ENCODE data around the gene POPDC3. TPM values are rescaled to one million over a fixed set of nuclear protein-coding genes. Genes with fewer than 3 reads are reported as not detected.
A peak's percentile ranks its signal among the peaks of the same experiment; 100 is the strongest.
"Not testable (repeated sequence)": the region's sequence is repeated elsewhere in the genome, so short reads cannot be mapped to it uniquely, and the experiment has no call there.

Gene POPDC3
- not detected for polyA plus RNA-seq (2012; ENCODE audit: missing spikeins)

GRCh38 chr6:105179244-105180065, at the start of gene POPDC3:
POPDC3 (minus strand) TSS chr6:105180014; CDS start chr6:105161909, 18,105 bp downstream.
- no peak for TF ChIP-seq POLR2A (IDR thresholded peaks at IDR 0.05; ENCODE audit: low read depth, low read length)
- TF ChIP-seq TAF1 (IDR thresholded peaks at IDR 0.05; ENCODE audit: borderline replicate concordance, low read depth, low read length), result no peak
- no peak for TF ChIP-seq POLR2AphosphoS5 (IDR thresholded peaks at IDR 0.05; ENCODE audit: low read depth, low read length)
- DNase-seq (ENCODE audit: insufficient read length), result peak; percentile 16
- peak; percentile 5 for FAIRE-seq

GRCh38 chr6:105227295-105227767, 47.5 kb upstream of the POPDC3 start:
- no peak for FAIRE-seq
- DNase-seq (ENCODE audit: insufficient read length), result no peak
- TF ChIP-seq POLR2A (IDR thresholded peaks at IDR 0.05; ENCODE audit: low read depth, low read length) (no peak), POLR2AphosphoS5 (IDR thresholded peaks at IDR 0.05; ENCODE audit: low read depth, low read length) (no peak), TAF1 (IDR thresholded peaks at IDR 0.05; ENCODE audit: borderline replicate concordance, low read depth, low read length) (no peak)

- DNase-seq (ENCODE audit: insufficient read length) (no peak), FAIRE-seq (no peak)
- TF ChIP-seq POLR2A (IDR thresholded peaks at IDR 0.05; ENCODE audit: low read depth, low read length) (no peak), TAF1 (IDR thresholded peaks at IDR 0.05; ENCODE audit: borderline replicate concordance, low read depth, low read length) (no peak), POLR2AphosphoS5 (IDR thresholded peaks at IDR 0.05; ENCODE audit: low read depth, low read length) (no peak)
Measured at GRCh38 chr6:105226598-105227294, 46.9 kb upstream of the POPDC3 start.

GRCh38 chr6:105223242-105223641, 43.4 kb upstream of the POPDC3 start:
- DNase-seq (ENCODE audit: insufficient read length) (no peak), FAIRE-seq (no peak)
- TF ChIP-seq POLR2A (IDR thresholded peaks at IDR 0.05; ENCODE audit: low read depth, low read length) (no peak), POLR2AphosphoS5 (IDR thresholded peaks at IDR 0.05; ENCODE audit: low read depth, low read length) (no peak), TAF1 (IDR thresholded peaks at IDR 0.05; ENCODE audit: borderline replicate concordance, low read depth, low read length) (no peak)

- not testable (repeated sequence) for DNase-seq (ENCODE audit: insufficient read length); FAIRE-seq
Measured at GRCh38 chr6:105221219-105221618, 41.4 kb upstream of the POPDC3 start.

GRCh38 chr6:105220186-105220585, 40.4 kb upstream of the POPDC3 start:
- FAIRE-seq, result no peak
- DNase-seq (ENCODE audit: insufficient read length), result no peak
- TF ChIP-seq TAF1 (IDR thresholded peaks at IDR 0.05; ENCODE audit: borderline replicate concordance, low read depth, low read length) (no peak), POLR2AphosphoS5 (IDR thresholded peaks at IDR 0.05; ENCODE audit: low read depth, low read length) (no peak), POLR2A (IDR thresholded peaks at IDR 0.05; ENCODE audit: low read depth, low read length) (no peak)

- FAIRE-seq, result not testable (repeated sequence)
Measured at GRCh38 chr6:105219218-105219617, 39.4 kb upstream of the POPDC3 start.

GRCh38 chr6:105215506-105215905, 35.7 kb upstream of the POPDC3 start:
- TF ChIP-seq POLR2AphosphoS5 (IDR thresholded peaks at IDR 0.05; ENCODE audit: low read depth, low read length) (no peak), POLR2A (IDR thresholded peaks at IDR 0.05; ENCODE audit: low read depth, low read length) (no peak), TAF1 (IDR thresholded peaks at IDR 0.05; ENCODE audit: borderline replicate concordance, low read depth, low read length) (no peak)
- no peak for DNase-seq (ENCODE audit: insufficient read length)
- no peak for FAIRE-seq

More at GRCh38 chr6:105219218-105219617, 39.4 kb upstream of the POPDC3 start:
- DNase-seq (ENCODE audit: insufficient read length), result not testable (repeated sequence)

- no peak for TF ChIP-seq TAF1 (IDR thresholded peaks at IDR 0.05; ENCODE audit: borderline replicate concordance, low read depth, low read length)
- DNase-seq (ENCODE audit: insufficient read length) (no peak), FAIRE-seq (no peak)
Measured at GRCh38 chr6:105214668-105215067, 34.9 kb upstream of the POPDC3 start.

GRCh38 chr6:105213272-105213671, 33.5 kb upstream of the POPDC3 start:
- TF ChIP-seq TAF1 (IDR thresholded peaks at IDR 0.05; ENCODE audit: borderline replicate concordance, low read depth, low read length) (no peak), POLR2A (IDR thresholded peaks at IDR 0.05; ENCODE audit: low read depth, low read length) (no peak), POLR2AphosphoS5 (IDR thresholded peaks at IDR 0.05; ENCODE audit: low read depth, low read length) (no peak)
- DNase-seq (ENCODE audit: insufficient read length), result no peak
- FAIRE-seq, result no peak

- DNase-seq (ENCODE audit: insufficient read length), result no peak
- no peak for TF ChIP-seq POLR2AphosphoS5 (IDR thresholded peaks at IDR 0.05; ENCODE audit: low read depth, low read length)
- TF ChIP-seq POLR2A (IDR thresholded peaks at IDR 0.05; ENCODE audit: low read depth, low read length), result no peak
- no peak for TF ChIP-seq TAF1 (IDR thresholded peaks at IDR 0.05; ENCODE audit: borderline replicate concordance, low read depth, low read length)
- no peak for FAIRE-seq
Measured at GRCh38 chr6:105212587-105212986, 32.8 kb upstream of the POPDC3 start.

GRCh38 chr6:105211831-105212230, 32.0 kb upstream of the POPDC3 start:
- DNase-seq (ENCODE audit: insufficient read length) (no peak), FAIRE-seq (no peak)
- TF ChIP-seq POLR2A (IDR thresholded peaks at IDR 0.05; ENCODE audit: low read depth, low read length) (no peak), TAF1 (IDR thresholded peaks at IDR 0.05; ENCODE audit: borderline replicate concordance, low read depth, low read length) (no peak), POLR2AphosphoS5 (IDR thresholded peaks at IDR 0.05; ENCODE audit: low read depth, low read length) (no peak)

Data from GM12892 (cell line).